ENCODE measurements around the gene PLA2G4E.

PLA2G4E gene

DNA sequence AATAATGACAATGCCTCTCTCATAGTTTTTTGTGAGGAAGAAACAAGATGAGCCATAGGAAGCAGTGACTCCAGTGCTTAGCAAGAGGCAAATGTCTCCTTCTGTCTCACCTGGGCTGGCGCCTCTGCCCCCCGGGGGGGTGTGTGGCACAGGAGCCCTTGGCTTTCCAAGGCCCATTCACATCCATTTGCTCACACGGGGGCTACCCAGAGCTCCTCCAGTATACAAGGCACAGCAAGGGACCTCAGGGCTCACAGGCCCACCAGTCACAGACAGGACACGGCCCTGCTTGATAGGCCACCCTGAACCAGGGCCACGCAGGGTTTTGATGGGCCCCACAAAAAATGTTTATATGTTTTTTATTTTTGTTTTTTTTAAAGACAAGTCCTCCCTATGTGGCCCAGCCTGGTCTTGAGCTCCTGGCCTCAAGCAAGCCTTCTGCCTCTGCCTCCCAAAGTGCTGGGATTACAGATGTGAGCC lies 26.6 kb downstream of the PLA2G4E start:
- no peaks in the 10 kb centered on the region for H3K36me3 ChIP-seq
- H3K4me1 ChIP-seq (ENCODE audit: control insufficient read depth in 1 of 2, insufficient read depth in 1 of 2, low read depth in 1 of 2, low read length in 1 of 2), result no peaks in the 10 kb centered on the region
- H3K9me3 ChIP-seq, result no peaks in the 10 kb centered on the region
- no peak overlapping the region for H3K27ac ChIP-seq
- no peak overlapping the region for H3K4me3 ChIP-seq (ENCODE audit: low read depth in 1 of 2, low read length in 1 of 2)
- no peaks in the 10 kb centered on the region for H3K27me3 ChIP-seq
- TF ChIP-seq, protein P1, sequence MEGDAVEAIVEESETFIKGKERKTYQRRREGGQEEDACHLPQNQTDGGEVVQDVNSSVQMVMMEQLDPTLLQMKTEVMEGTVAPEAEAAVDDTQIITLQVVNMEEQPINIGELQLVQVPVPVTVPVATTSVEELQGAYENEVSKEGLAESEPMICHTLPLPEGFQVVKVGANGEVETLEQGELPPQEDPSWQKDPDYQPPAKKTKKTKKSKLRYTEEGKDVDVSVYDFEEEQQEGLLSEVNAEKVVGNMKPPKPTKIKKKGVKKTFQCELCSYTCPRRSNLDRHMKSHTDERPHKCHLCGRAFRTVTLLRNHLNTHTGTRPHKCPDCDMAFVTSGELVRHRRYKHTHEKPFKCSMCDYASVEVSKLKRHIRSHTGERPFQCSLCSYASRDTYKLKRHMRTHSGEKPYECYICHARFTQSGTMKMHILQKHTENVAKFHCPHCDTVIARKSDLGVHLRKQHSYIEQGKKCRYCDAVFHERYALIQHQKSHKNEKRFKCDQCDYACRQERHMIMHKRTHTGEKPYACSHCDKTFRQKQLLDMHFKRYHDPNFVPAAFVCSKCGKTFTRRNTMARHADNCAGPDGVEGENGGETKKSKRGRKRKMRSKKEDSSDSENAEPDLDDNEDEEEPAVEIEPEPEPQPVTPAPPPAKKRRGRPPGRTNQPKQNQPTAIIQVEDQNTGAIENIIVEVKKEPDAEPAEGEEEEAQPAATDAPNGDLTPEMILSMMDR (IDR thresholded peaks at IDR 0.05), result no peak

DNA sequence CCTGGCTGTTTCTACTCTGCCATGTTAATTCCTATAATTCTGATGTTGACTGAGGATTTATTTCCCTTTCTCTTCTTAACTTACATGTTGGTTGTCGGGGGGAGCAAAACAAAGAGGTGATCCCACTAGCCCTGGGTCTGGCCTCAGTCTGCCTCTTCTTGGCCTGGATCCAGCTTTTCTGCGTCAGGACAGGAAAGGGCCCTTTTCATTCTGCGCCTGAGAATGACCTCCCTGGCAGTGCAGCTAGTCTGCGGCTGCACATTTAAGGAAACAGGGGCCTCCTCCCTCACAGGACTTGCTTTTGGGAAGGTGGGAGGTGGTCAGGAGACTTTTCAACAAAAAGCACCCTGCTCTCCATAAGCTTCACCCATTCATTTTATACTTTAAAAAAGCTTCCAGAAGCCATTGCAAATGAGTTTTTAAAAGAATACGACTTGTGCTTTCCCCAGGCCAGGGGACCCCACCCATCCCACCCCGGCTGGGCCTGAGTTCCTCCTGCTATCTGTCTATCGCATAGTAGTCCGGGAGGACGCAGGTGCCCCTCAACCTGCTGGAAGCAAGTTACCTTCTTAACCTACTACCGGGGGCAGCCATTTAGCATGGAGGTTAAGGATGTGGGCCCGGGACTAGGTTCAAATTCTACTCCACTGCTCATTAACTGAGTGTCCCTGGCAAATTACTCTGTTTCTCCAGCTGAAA lies 27.2 kb downstream of the PLA2G4E start:
- H3K36me3 ChIP-seq, result no peaks in the 10 kb centered on the region
- no peaks in the 10 kb centered on the region for H3K27me3 ChIP-seq
- no peak overlapping the region for H3K4me3 ChIP-seq (ENCODE audit: low read depth in 1 of 2, low read length in 1 of 2)
- no peak overlapping the region for H3K27ac ChIP-seq
- no peaks in the 10 kb centered on the region for H3K4me1 ChIP-seq (ENCODE audit: control insufficient read depth in 1 of 2, insufficient read depth in 1 of 2, low read depth in 1 of 2, low read length in 1 of 2)
- TF ChIP-seq, protein P1 (IDR thresholded peaks at IDR 0.05), result no peak
- no peaks in the 10 kb centered on the region for H3K9me3 ChIP-seq

- Histone ChIP-seq H3K9me3 (no peaks in the 10 kb centered on the region), H3K36me3 (no peaks in the 10 kb centered on the region), H3K27me3 (no peaks in the 10 kb centered on the region), H3K27ac (no peak overlapping the region), H3K4me3 (ENCODE audit: low read depth in 1 of 2, low read length in 1 of 2) (no peak overlapping the region), H3K4me1 (ENCODE audit: control insufficient read depth in 1 of 2, insufficient read depth in 1 of 2, low read depth in 1 of 2, low read length in 1 of 2) (no peaks in the 10 kb centered on the region)
- TF ChIP-seq, protein P1 (IDR thresholded peaks at IDR 0.05), result no peak
These were observed 28.0 kb downstream of the PLA2G4E start for GRCh38 chr15:41992803-41993190.

GRCh38 chr15:41992151-41992802 lies 28.6 kb downstream of the PLA2G4E start:
- Histone ChIP-seq H3K36me3 (no peaks in the 10 kb centered on the region), H3K27me3 (no peaks in the 10 kb centered on the region), H3K9me3 (no peaks in the 10 kb centered on the region), H3K27ac (no peak overlapping the region), H3K4me3 (ENCODE audit: low read depth in 1 of 2, low read length in 1 of 2) (no peak overlapping the region), H3K4me1 (ENCODE audit: control insufficient read depth in 1 of 2, insufficient read depth in 1 of 2, low read depth in 1 of 2, low read length in 1 of 2) (no peaks in the 10 kb centered on the region)
- TF ChIP-seq, protein P1 (IDR thresholded peaks at IDR 0.05), result no peak

DNA sequence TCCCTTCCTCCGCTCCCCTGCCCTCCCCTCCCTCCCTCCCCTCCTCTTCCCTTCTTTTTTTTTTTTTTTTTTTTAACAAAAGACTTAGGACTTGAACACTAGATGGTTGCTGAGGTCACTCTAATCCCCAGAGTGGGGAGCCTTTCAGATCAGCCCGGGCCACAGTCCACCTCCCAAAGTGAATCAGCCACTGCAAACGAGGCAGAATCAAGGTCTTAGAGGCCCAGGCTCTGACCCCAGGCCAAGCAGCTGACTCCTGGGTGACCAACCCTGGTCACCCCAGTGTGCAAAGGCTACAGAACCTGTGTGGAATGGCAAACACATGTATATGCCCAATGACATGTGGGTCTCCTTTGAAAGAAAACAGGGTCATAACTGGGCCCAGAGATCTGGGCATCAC lies 30.2 kb downstream of the PLA2G4E start:
- TF ChIP-seq, protein P1 (IDR thresholded peaks at IDR 0.05), result no peak
- Histone ChIP-seq H3K4me1 (ENCODE audit: control insufficient read depth in 1 of 2, insufficient read depth in 1 of 2, low read depth in 1 of 2, low read length in 1 of 2) (no peaks in the 10 kb centered on the region), H3K27ac (no peak overlapping the region), H3K27me3 (no peaks in the 10 kb centered on the region), H3K36me3 (no peaks in the 10 kb centered on the region), H3K4me3 (ENCODE audit: low read depth in 1 of 2, low read length in 1 of 2) (no peak overlapping the region), H3K9me3 (no peaks in the 10 kb centered on the region)

All from neutrophil (primary cell).